ENCODE measurements around the gene CBARP.

- TF ChIP-seq, protein P1, sequence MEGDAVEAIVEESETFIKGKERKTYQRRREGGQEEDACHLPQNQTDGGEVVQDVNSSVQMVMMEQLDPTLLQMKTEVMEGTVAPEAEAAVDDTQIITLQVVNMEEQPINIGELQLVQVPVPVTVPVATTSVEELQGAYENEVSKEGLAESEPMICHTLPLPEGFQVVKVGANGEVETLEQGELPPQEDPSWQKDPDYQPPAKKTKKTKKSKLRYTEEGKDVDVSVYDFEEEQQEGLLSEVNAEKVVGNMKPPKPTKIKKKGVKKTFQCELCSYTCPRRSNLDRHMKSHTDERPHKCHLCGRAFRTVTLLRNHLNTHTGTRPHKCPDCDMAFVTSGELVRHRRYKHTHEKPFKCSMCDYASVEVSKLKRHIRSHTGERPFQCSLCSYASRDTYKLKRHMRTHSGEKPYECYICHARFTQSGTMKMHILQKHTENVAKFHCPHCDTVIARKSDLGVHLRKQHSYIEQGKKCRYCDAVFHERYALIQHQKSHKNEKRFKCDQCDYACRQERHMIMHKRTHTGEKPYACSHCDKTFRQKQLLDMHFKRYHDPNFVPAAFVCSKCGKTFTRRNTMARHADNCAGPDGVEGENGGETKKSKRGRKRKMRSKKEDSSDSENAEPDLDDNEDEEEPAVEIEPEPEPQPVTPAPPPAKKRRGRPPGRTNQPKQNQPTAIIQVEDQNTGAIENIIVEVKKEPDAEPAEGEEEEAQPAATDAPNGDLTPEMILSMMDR (IDR thresholded peaks at IDR 0.05), result no peak
- no peak for TF ChIP-seq POLR2A (IDR thresholded peaks at IDR 0.05)
These were observed 23.7 kb upstream of the CBARP start for GRCh38 chr19:1261538-1261797.

Measured in right lobe of liver (tissue), 4 donors.